Brain microvascular endothelial cell (primary cell): ENCODE data around the gene GSE1.

Source experiments
- DNase-seq: peaks from one replicate; pipeline ENCODE4 v3.0.0-alpha.2; 2020
- H3K27ac ChIP-seq: fragments of 250-450 bp; sonication (Bioruptor Pico); 2 replicates; pipeline ENCODE4 v1.5.1; 2020; ENCODE audit warnings: mild to moderate bottlenecking, moderate library complexity
- H3K27me3 ChIP-seq: fragments of 250-450 bp; sonication (Bioruptor Pico); replicated peaks from 2 replicates; pipeline ENCODE4 v1.5.1; 2020; ENCODE audit warnings: mild to moderate bottlenecking
- H3K36me3 ChIP-seq: fragments of 250-450 bp; sonication (Bioruptor Pico); replicated peaks from 2 replicates; pipeline ENCODE4 v1.5.1; 2020; ENCODE audit warnings: mild to moderate bottlenecking
- H3K4me3 ChIP-seq: 2 replicates; pipeline ENCODE4 v1.5.1; 2011; ENCODE audit warnings: low read depth, mild to moderate bottlenecking, control low read depth, low read length, moderate library complexity
- in situ Hi-C: cut with HindIII; loops from 2 replicates; pipeline ENCODE4 v1.10.0; 2017; ENCODE audit warnings: low sequenced_read_pairs, low pct_ligation_motif_present
- TF ChIP-seq, protein P1 (sequence below): IDR thresholded peaks from 2 replicates; pipeline ENCODE4 v1.5.1; 2011; ENCODE audit warnings: low read depth, mild to moderate bottlenecking, moderate library complexity, low read length, control low read depth, inconsistent platforms; ENCODE audit errors: missing control alignments

Gene GSE1

DNA sequence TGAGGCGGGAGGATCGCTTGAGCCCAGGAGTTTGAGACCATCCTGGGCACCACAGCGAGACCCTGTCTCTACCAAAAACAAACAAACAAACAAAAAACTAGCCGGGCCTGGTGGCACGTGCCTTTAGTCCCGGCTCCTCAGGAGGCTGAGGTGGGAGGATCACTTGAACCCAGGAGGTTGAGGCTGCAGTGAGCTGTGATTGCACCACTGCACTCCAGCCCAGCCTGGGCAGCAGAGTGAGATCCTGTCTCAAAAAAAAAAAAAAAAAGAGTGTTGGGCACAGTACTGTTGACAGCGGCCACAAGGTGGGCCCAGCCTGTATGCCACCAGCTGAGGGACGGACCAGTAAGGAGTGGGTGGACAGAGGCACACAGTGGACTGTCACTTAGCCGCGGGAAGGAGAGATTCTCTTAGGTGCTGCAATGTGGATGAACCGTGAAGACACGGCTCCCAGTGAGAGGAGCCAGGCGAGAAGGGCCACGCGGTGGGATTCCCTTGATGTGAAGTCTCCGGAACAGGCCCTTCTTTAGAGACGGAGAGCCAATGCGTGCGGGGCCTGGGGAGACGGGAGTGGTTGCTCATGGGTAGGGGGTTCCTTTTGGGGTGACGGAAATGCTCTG lies 31.1 kb downstream of the GSE1 start:
- TF ChIP-seq, protein P1, sequence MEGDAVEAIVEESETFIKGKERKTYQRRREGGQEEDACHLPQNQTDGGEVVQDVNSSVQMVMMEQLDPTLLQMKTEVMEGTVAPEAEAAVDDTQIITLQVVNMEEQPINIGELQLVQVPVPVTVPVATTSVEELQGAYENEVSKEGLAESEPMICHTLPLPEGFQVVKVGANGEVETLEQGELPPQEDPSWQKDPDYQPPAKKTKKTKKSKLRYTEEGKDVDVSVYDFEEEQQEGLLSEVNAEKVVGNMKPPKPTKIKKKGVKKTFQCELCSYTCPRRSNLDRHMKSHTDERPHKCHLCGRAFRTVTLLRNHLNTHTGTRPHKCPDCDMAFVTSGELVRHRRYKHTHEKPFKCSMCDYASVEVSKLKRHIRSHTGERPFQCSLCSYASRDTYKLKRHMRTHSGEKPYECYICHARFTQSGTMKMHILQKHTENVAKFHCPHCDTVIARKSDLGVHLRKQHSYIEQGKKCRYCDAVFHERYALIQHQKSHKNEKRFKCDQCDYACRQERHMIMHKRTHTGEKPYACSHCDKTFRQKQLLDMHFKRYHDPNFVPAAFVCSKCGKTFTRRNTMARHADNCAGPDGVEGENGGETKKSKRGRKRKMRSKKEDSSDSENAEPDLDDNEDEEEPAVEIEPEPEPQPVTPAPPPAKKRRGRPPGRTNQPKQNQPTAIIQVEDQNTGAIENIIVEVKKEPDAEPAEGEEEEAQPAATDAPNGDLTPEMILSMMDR = no peak
- in situ Hi-C loops = no loop called here
- H3K36me3 ChIP-seq = no peaks in the 10 kb centered on the region

DNA sequence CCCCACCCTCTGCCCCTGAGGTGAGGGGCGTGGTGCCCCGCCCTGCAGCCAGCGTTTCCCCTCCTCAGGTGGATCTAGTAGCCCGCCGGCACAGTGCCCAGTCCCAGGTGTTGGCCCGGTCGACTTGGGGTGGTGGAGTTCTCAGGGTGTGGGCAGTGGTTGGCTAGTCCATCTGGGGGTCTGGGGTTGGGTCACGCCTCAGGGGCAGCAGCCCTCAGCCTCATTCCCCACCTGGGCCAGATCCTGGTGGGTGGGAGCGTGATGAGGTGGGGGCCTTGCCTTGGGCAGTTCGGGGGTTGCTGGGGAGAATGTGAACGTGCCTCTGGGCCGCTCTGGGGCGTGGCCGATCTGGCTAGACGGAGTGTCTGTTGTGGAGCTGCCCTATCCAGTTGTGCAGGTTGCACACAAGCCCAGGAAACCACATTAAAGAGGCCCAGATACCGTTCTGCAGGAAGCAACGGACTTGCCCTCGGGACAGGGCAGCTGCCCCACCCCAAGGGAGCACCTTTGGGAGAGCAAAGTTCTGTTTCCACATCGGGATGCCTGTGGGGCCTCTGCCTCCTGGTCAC lies 32.0 kb downstream of the GSE1 start:
- no peak for DNase-seq
- in situ Hi-C loops = no loop called here
- no peaks in the 10 kb centered on the region for H3K36me3 ChIP-seq
- no peaks in the 10 kb centered on the region for H3K27me3 ChIP-seq
- TF ChIP-seq, protein P1 = no peak
- H3K4me3 ChIP-seq = no peak overlapping the region
- no peak overlapping the region for H3K27ac ChIP-seq

More for the DNA sequence above, 31.1 kb downstream of the GSE1 start:
- no peak for DNase-seq
- Histone ChIP-seq H3K27ac (no peak overlapping the region), H3K4me3 (no peak overlapping the region), H3K27me3 (no peaks in the 10 kb centered on the region)

DNA sequence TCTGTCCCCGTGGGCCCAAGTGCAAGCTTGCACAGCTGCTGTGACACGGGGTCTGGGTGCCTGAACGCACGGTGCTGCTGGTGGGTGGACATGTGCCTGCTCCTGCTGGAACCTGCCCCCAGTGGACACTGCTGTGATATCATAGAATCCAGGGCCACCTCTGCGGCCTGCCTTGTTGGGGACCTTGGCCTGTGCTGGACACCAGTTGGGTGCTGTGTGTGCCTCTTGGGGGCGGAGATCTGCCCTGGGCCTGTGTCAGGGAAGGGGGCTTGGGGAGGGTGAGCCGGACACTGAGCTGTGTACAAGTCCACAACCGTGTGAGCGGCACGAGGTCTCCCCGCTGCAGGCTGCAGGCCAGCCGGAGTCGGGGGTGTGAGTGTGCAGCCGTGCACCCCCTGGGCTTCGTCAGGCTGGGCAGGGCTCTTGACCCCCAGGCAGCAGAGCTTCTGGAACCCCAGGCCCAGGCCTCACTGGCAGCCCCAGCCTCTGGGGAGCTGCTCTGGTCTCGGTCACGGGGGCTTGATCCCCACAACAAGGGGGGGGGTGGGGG lies 33.3 kb downstream of the GSE1 start:
- in situ Hi-C loops = no loop called here
- Histone ChIP-seq H3K4me3 (no peak overlapping the region), H3K36me3 (no peaks in the 10 kb centered on the region), H3K27ac (no peak overlapping the region), H3K27me3 (no peaks in the 10 kb centered on the region)
- no peak for DNase-seq
- TF ChIP-seq, protein P1 = peak; percentile 17

DNA sequence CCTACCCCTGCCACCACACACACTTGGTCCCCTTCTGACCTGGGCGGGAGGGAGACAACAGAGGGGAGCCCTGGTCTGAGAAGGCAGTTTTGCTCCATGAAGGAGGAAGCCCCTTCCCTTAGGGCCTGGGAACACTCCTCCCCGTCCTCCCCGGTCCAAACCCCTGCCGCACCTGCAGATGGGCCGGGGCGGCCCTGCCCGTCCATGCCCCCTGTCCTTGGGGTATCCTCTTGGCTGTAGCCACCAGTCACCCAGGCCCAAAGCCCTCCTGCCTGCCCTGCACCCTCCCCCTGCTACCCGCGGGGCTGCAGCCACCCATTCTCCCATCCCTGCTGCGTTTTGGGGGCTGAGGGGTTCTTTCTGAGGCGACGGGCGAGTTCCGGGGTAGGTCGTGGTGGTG lies 33.9 kb downstream of the GSE1 start:
- in situ Hi-C loops = no loop called here

DNA sequence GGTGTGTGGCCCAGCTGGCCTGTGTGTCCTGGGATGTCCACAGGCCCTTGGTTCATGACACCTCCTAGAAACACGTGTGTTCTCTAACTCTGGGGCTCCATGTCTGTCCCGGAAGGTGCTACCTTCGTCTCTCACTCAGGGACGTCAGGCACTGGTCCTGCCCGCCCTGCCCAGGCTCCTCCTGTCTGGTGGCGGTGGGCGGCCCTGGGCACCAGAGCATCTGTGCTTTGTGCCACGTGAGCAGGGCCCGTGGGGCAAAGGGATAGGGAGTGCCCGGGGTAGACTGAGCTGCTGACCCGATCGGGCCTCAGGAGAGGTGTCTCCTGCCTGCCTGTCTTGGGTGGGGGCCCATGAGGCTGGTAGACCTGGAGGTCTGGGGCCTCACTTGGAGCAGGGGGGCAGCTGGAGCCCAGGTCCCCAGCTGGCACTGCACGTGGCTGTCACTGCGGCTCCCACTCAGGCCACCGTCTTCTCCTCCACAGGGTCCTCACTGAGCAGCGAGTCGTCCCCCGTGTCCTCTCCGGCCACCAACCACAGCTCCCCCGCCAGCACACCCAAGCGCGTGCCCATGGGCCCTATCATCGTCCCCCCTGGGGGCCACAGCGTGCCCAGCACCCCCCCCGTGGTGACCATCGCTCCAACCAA lies 35.1 kb downstream of the GSE1 start:
- Histone ChIP-seq H3K4me3 (no peak overlapping the region), H3K27me3 (no peaks in the 10 kb centered on the region), H3K27ac (no peak overlapping the region), H3K36me3 (no peaks in the 10 kb centered on the region)
- TF ChIP-seq, protein P1 = no peak
- DNase-seq = no peak
- in situ Hi-C loops = no loop called here

More for the DNA sequence above, 33.9 kb downstream of the GSE1 start:
- DNase-seq = no peak
- Histone ChIP-seq H3K36me3 (no peaks in the 10 kb centered on the region), H3K4me3 (no peak overlapping the region), H3K27me3 (no peaks in the 10 kb centered on the region), H3K27ac (no peak overlapping the region)
- TF ChIP-seq, protein P1 = no peak
